Progenitor cell of endocrine pancreas (in vitro differentiated cells): ENCODE results near the gene BMPER. TPM values are rescaled to one million over a fixed set of nuclear protein-coding genes. Genes with fewer than 3 reads are reported as not detected.
A peak's percentile ranks its signal among the peaks of the same experiment; 100 is the strongest.

Experiments
- DNase-seq: peaks from one replicate; pipeline ENCODE4 v3.0.0; 2021; ENCODE audit warnings: low spot score; ENCODE audit not compliant: unreplicated experiment
- H3K27ac Mint-ChIP-seq: 2 replicates; pipeline ENCODE4 v1.8.0; 2021; ENCODE audit warnings: mild to moderate bottlenecking, moderate library complexity, mixed read lengths
- H3K27me3 Mint-ChIP-seq: 2 replicates; pipeline ENCODE4 v1.8.0; 2021; ENCODE audit warnings: mixed read lengths
- H3K36me3 Mint-ChIP-seq: 2 replicates; pipeline ENCODE4 v1.8.0; 2022; ENCODE audit warnings: mixed read lengths; ENCODE audit not compliant: insufficient read depth
- H3K4me1 Mint-ChIP-seq: 2 replicates; pipeline ENCODE4 v1.8.0; 2021; ENCODE audit warnings: low read depth, mixed read lengths
- H3K4me3 Mint-ChIP-seq: 2 replicates; pipeline ENCODE4 v1.8.0; 2021; ENCODE audit warnings: low read depth, mild to moderate bottlenecking, moderate library complexity, mixed read lengths
- H3K9me3 Mint-ChIP-seq: 2 replicates; pipeline ENCODE4 v1.8.0; 2021; ENCODE audit warnings: low read depth, mixed read lengths
- total RNA-seq: library from RNA; stranded (reverse); gene quantifications from 2 replicates; pipeline ENCODE4 v1.2.1, GENCODE V29; 2021
- TF ChIP-seq, protein P1 (sequence below): fragments of 200-600 bp; sonication (generic); IDR thresholded peaks from one replicate; pipeline ENCODE4 v1.5.0; 2021; ENCODE audit warnings: antibody characterized with exemption, mild to moderate bottlenecking; ENCODE audit not compliant: unreplicated experiment

BMPER gene
- total RNA-seq, 1 donor from 2014 or later, result 0.36 TPM

DNA sequence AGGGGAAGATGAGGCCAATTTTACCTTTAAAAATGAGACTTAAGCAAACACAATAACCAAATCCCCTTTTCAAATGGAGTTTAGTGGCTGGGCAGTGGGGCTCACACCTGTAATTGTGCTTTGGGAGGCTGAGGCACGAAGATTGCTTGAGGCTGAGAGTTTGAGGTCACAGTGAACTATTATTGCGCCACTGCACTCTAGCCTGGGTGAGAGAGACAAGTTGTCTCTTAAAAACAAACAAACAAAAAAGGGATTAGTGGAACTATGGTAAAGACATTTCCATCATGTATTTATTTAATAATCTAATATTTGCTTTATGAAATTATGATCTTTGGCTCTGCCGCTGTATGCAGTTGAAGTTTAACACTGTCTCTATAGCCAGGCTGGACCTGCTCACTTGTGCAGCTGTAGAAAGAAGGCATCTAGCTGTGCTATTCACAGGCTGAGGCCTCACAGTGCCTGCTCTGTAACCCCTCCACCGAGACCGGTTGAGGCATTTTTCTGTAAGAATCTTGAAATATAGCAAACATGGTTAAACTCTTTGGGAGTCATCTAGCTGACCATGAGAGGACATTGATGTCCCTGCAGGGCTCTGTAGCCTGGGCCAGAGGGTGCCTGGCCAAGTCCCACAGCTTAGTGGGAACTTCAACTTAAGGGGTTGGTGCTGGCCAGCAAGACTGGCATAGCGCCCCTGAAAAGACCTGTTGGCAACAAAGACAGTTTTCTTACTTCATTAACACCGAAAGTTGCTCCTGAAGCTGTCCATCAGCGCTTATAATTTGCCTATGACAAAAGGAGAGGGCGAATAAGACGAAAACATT, 131.8 kb downstream of the BMPER start:
- TF ChIP-seq, protein P1, sequence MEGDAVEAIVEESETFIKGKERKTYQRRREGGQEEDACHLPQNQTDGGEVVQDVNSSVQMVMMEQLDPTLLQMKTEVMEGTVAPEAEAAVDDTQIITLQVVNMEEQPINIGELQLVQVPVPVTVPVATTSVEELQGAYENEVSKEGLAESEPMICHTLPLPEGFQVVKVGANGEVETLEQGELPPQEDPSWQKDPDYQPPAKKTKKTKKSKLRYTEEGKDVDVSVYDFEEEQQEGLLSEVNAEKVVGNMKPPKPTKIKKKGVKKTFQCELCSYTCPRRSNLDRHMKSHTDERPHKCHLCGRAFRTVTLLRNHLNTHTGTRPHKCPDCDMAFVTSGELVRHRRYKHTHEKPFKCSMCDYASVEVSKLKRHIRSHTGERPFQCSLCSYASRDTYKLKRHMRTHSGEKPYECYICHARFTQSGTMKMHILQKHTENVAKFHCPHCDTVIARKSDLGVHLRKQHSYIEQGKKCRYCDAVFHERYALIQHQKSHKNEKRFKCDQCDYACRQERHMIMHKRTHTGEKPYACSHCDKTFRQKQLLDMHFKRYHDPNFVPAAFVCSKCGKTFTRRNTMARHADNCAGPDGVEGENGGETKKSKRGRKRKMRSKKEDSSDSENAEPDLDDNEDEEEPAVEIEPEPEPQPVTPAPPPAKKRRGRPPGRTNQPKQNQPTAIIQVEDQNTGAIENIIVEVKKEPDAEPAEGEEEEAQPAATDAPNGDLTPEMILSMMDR, result no peak
- no peak for DNase-seq
- Mint-ChIP-seq H3K9me3 (no peaks in the 10 kb centered on the region), H3K36me3 (no peaks in the 10 kb centered on the region), H3K27me3 (peaks cover 3% of the 10 kb centered on the region), H3K4me1 (peaks cover 13% of the 10 kb centered on the region), H3K27ac (peak overlapping the region; percentile 90), H3K4me3 (no peak overlapping the region)

GRCh38 chr7:34038816-34039470, 133.6 kb downstream of the BMPER start:
- TF ChIP-seq, protein P1, result no peak
- H3K4me3 Mint-ChIP-seq, result no peak overlapping the region
- no peaks in the 10 kb centered on the region for H3K9me3 Mint-ChIP-seq
- H3K36me3 Mint-ChIP-seq, result no peaks in the 10 kb centered on the region
- peaks cover 13% of the 10 kb centered on the region for H3K4me1 Mint-ChIP-seq
- H3K27ac Mint-ChIP-seq, result no peak overlapping the region
- DNase-seq, result no peak
- peaks cover 3% of the 10 kb centered on the region for H3K27me3 Mint-ChIP-seq

- TF ChIP-seq, protein P1, result no peak
- Mint-ChIP-seq H3K27me3 (peaks cover 3% of the 10 kb centered on the region), H3K27ac (no peak overlapping the region), H3K4me1 (peaks cover 3% of the 10 kb centered on the region), H3K4me3 (no peak overlapping the region), H3K36me3 (no peaks in the 10 kb centered on the region), H3K9me3 (no peaks in the 10 kb centered on the region)
- DNase-seq, result no peak
These were observed 136.4 kb downstream of the BMPER start for GRCh38 chr7:34041707-34042106.

GRCh38 chr7:34042406-34042805, 137.1 kb downstream of the BMPER start:
- no peak for DNase-seq
- Mint-ChIP-seq H3K27ac (no peak overlapping the region), H3K4me3 (no peak overlapping the region), H3K9me3 (no peaks in the 10 kb centered on the region), H3K4me1 (no peaks in the 10 kb centered on the region), H3K27me3 (peaks cover 3% of the 10 kb centered on the region), H3K36me3 (no peaks in the 10 kb centered on the region)
- TF ChIP-seq, protein P1, result no peak

- Mint-ChIP-seq H3K9me3 (no peaks in the 10 kb centered on the region), H3K36me3 (no peaks in the 10 kb centered on the region), H3K27me3 (peaks cover 3% of the 10 kb centered on the region), H3K4me3 (no peak overlapping the region), H3K27ac (no peak overlapping the region), H3K4me1 (no peaks in the 10 kb centered on the region)
- no peak for DNase-seq
- TF ChIP-seq, protein P1, result no peak
These were observed 138.3 kb downstream of the BMPER start for GRCh38 chr7:34043461-34044305.
